HT1080 (cell line): ENCODE data around the gene STARD8. TPM values are rescaled to one million over a fixed set of nuclear protein-coding genes. Genes with fewer than 3 reads are reported as not detected.

Source experiments
- DNase-seq: peaks from one replicate; pipeline ENCODE4 v3.0.0-alpha.2; 2015; ENCODE audit warnings: low read depth
- total RNA-seq: library from RNA; depleted of rRNA; stranded (reverse); fragments of >200 nt; shearing (Covaris generic); gene quantifications from 2 replicates; pipeline ENCODE4 v1.2.3, GENCODE V29; 2014

The STARD8 gene
- total RNA-seq, 1 experiment from 2014 or later = 7.1 TPM

DNA sequence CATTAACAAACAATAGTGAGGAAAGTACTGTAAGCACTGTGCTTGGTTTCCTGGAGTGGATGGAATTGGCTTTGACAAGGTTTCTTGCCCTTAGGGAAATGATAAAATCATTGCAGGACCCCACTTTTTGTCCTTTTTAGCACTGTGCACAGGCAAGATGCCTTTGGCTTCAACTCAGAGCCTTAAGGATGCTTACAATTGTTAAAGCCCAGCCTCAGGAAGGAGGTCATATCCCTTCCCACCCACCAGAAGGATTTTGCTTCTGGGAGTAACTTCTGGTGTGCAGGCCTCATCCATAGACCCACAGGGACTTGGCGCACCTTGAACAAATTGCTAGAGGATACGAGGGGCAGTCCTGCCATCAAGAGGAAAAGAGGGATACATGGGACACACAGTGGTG, 44.5 kb downstream of the STARD8 start:
- DNase-seq = no peak

DNA sequence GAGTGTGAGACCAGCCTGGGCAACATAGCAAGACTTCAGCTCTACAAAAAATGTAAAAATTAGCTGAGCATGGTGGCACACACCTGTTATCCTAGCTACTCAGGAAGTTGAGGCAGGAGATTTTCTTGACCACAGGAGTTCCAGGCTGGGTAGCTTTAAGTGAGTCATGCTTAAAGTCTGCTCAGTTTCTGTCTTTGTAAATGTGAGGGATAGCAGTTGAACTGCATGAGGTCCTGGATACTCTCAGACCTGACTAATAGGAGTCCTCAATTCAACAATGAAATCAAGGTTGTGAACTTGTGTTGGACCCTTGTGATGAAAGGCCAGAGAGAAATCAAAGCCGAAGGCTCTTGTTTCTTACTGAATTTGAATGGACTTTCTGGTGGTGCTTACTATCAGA, 45.2 kb downstream of the STARD8 start:
- DNase-seq = peak; percentile 75

DNA sequence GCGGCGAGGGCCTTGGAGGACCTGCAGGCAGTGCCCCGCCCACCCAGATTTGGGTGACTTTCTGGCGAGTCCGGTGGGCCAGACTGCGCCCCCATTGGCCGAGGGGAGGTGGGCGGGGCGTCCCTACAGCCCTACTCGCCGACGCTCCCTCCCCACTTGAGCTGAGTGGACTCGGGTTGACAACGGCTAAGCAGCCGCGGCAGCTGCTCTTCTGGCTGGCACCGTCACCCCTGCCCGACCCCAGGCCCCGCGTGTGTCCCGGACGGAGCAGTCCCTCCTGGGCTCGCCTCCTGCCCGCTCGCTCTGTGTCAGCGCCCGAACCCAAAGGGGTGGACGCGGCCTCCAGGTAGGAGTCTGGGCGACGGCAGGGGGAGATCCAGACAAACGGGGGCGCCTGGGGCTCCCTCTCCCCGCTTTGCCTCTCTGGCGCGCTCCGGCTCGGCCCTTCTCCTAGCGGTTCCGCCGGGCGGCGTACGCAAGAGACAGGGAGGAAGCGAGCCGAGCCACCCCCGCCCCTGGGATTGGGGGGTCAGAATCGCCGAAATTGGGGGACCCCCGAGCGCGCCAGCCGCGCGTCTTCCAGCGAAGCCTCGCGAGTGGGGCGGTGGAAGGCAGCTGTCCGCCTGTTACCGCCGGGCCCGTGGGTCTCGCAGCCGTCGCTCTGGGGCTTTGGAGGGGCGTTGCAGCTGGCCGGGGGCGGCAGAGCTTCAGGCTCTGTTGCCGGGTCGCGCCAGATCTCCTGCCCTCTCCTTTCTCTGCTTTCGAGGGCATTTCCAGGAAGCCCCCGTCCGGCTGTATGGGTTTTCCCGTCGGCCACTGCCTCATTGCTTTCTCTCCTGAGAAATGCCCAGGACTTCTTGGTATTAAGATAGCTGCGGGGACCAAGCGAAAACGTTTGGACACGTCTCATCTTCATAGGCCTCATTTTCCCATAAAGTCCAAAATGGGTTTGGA, 46.3 kb downstream of the STARD8 start:
- no peak for DNase-seq

DNA sequence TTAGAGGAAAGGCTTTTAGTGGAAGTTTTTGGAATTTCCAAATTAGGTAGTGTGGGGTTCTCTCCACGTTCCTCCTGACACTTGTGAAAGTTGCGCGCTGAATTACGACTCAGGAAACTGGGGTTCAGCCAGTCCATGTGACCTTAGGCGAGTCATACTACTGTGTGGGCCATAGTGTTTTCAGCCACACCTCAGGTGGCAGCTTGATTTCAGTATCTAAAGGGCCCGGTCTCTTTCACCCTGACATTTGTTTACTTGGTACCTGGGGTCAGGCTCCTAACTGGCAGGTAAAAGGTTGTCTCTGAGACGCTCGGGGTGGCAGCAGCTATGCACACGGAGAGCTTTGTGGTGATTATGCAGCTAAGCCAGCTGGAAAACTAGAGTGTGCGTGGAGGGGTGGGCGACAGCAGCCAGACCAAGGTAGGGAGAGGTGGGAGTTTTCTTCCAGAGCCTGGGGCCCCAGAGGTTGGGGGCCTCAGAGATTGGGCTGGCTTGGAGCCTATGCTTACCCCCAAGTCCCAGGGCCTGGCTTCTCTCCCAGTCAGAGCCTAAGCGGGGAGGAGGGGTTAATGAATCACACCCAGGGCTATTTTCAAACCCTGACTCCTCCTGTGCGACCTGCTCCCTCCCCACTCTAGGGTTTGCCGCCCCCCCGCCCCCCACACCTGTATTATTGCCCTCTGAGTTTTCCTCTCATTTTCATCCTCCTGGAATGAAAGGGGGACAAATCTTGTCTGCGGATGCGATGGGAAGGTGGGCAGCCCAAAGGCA, 47.2 kb downstream of the STARD8 start:
- DNase-seq = no peak

DNA sequence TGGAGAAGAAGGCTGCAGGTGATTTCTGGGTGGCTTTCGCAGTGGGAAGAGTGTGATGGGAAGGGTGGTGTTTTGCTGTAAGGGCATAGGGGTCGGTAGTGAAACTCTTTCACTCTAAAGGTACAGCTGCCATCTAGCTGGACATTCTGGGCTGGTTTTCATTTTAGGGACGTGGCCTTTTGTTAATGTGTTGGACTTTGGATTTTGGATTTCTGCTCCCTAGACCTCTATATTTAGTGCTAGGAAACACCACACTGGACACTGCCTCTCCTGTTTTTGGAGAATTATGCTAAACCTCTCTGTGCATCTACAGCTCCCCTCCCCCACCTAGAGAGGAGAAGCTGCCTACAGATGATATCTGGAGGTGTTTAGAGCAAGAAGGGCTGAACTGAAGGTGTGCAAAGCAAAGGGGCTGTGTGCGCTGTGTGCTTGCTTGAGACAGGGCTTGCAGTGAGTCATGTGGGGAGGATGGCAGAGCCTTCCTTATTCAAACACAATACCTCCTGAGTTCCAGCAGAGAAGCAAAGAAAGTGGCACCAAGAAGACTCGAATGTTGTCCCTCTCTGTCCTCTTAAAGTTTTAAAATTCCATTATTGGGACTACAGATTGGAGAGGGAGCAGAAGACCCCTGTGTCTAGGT, 47.9 kb downstream of the STARD8 start:
- DNase-seq = peak; percentile 44

DNA sequence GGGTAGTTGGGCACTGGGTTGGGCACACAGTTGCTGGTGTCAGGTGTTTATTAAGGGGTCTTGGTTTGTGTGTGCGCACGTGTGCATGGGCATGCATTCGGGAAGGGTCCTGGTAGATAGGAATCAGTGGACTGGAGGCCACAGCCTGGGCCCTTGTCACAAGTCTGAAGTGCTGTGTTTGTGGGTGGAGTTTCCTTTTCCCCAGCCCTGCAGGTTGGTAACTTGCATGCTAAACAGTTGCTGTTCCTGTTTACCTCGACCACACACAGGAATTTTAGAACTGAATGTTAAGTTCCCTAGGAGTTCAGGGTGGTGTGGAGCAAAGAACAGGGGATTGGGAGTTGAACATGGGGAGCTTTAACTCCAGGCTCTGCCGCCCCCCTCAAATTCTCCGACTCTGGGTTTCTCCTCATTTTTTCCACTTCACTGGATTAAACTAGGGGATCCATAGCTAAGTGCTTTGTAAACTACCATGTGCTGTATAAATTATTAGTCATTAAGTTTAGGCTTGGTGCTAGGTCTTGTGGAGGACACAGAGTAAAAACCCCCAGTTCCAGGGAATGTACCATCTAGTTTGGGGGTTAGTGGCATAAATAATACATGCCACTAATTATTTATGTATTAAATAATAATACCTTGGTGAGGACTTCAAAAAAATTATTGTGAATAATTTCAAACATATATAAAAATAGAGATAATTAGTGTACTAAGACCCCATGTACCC, 49.0 kb downstream of the STARD8 start:
- no peak for DNase-seq

DNA sequence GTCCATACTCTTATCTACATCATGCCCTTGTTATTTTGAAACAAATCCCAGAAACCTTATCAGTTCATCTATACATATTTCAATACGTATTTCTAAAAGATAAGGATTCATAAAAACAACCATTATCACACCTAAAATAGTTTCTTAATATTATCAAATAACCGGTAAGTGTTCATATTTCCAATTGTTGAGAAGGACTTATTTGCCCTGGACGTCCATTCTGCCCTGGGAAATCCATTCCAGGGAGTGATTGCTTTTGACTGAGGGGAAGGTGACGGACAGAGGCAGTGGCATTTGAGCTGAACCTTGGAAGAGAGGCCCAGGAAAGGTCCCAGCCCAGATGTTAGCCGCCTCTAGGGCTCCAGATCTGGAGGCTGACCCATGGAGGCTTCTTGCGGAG, 49.6 kb downstream of the STARD8 start:
- DNase-seq = no peak

DNA sequence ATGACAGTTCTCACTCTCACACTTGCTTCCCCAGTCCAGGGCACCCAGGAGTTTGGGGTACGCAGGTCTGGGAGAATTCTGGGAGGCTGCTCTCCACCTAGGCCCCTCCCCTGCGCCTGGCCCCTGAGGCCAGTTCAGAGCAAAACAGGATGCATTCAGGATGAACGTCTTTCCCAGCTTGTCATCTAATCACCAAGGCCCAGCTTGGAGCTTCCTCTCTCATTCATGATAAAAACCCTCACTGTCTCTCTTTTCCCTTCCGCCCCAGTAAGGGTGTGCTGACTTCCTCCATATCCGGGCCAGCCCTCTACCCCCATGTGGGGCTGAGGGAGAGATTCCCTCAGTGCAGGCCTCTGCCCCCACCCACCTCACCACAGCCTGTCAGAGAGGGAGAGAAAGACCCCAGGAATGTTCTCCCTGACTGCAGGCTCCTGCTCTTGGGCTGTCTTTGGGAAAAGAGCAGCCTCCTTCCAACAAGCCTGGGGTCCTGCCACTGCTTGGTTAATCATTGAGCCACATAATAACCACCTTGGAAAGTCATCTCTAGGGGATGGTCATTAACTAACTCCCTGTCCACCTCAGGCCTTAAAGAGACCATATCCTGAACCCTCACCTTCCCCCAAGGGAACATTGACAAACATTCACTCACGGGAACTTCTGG, 50.1 kb downstream of the STARD8 start:
- DNase-seq = no peak

DNA sequence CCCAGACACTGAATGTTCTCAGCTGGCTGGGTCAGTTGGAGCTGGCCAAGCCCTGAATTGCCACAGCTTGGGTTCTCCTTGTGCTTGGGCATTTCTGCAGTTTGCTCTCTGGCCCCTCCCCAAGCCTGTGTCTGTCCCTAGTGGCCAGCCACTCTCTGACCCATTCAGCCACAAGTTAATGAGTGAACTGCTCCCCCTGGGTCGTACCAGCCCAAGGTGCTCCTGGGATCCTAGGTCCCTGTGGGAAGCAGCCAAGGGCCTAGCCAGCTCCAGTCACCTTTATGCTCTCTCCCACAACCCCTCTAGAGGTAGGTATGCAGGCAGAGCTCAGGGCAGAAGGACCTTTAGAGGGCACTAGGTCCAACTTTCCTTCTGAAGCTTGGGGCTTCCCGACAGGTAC, 51.5 kb downstream of the STARD8 start:
- DNase-seq = no peak

DNA sequence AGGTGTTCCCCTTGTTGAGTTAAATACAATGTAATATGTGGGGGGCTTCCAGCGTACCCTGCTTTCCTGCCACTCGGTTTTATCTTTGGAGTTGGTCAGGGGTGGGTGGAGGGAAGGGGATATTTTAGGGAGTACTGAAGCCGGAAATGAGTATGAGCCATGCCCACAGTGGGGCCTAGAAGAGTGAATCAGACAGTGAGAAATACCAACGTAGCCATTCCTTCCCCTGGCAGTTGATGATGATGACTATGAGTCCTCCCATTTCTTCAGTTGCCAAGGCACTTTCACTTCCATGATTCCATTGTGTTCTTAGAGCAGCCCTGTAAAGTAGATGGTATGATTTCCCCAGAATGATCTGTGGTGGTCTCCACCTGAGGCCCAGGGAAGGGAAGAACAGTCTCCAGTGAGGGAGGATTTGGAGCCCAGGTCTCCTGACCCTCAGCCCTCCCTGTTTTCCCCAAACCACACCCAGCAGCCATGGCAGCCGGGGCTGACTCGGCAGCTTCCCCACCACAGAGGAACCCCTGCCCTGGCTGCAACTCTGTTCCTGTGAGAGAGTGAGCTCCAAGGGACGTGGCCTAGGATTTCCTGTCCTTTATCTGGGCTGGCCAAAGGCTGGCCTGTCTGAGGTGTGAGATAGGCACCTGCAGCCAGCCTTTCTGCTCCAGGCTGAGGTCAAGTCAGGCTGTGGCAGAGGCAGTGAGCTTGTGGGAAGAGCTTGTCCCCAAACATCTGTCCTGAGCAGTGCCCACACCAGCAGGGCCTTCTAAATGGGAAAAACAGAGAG, 52.7 kb downstream of the STARD8 start:
- peak; percentile 82 for DNase-seq

DNA sequence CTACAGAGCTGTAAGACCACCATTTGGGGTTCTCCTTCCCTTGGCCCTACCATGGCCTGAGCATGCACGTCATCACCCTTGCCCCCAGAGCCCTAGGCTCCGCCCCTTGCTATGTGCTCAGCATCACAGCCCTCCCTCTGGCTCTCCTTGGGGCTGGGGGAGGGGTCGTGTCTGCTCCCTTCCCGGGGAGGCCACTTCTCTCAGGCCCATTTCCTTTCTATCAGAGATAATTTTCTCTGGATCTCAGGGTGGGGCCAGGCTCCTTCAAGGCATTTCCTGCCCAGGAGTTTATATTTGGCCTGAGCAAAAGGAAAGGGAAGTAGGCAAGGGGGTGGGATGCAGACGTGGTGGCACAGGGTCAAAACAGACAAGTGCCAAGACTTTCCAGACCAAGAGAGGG, 55.9 kb downstream of the STARD8 start:
- peak; percentile 37 for DNase-seq

DNA sequence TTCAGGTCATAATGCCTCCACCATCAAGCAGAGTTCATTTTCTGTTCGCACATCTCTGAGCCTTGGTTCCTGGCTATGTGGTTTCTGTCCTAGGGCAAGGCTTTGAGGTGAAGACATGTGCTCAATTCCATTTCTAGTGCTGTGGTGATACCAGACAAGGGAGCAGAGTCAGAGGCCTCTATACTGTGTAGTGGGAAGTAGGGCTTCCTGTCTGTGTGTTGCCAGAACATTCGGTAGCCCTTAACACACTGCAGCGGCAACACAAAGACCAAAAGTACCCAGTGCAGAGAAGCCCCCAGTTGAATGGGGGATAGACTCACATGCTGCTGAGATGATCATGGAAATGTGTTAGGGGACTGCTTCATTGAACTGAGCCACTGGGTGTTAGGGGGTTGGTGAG, 56.4 kb downstream of the STARD8 start:
- DNase-seq = no peak

DNA sequence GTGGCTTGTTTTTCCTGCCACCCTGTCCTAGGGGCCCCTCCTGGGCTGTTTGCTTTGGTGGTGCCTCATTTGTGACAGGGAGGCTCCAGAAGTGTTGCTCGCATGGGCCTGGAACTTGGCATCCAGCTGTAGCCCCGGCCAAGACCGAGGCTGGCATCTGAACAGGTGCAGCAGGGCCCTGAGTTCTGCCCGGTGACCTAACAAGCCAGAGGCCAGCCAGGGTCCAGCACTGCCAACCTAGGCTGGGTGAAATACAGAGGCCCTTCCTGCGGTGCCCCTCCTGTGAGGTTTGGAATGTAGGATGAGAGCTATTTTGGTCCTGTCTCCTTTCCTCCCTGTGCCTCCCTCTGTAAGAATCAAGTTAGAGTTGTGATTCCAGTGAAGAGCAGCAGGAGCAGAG, 58.5 kb downstream of the STARD8 start:
- no peak for DNase-seq

DNA sequence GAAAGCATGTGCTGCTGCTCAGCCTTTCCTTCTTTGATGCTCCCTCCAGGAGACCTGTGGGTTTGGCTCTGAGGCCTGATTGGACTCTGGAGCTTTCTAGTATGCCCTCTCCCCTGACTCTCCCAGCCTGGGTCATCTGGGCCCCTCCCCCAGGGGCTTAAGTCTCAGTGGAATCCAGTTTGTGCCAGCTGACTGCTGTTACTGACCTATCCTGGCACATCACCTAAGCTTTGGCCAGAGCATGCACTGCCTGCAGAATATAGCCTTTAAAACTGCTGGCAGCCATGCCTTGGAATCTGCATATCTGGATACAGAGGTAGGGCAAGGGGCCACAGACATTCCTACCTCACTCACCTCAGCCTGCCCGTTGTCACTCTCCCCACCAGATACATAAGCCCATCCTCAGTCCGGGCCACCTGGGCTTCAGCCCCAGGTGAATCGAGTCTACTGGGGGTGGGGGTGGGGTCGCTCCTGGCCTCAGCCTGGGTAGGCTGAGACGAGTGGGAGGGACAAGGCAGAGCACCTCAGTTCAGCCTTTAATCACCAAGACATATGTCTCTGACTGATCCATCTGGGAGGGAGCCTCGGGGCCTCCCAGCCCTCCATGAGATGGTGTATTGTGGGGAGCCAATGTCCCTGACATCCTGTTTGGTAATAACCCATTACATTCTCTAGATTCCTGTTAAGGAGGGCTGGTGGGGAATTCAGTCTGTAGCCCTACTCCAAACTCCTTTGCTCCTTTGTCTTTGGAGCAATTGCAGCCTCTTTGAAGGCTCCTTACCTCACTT, 61.2 kb downstream of the STARD8 start:
- no peak for DNase-seq

DNA sequence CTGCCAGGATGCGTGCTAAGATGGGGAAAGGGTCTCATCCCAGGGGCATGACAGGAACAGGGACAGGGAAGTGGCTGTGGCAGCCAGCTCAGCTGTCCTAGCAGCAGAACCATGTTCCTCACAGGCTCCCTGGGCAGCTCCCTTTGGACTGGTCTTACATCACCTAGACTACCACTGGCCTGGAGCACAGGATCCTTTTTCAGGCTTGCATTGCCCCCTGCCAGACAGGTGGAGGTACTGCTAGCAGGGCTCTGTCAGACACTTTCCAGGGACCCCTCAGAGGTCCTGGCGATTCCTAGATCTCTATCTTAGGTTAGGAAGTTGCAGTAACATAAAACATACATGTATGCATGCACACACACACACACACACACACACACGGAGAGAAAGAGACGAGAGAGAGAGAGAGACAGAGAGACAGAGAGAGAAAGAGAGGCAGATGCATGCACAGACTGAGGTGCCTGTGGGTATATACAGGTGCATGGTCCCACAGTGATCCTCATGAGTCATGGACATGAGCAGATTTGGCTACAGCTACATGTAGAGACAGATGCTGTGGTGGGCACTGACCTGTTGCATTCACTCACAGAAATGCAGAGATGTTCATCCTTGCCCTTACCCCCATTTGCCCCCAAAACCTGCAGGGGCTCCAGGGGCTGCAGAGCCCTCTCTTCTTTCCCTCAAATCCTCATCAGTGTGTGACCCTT, 63.6 kb downstream of the STARD8 start:
- peak; percentile 26 for DNase-seq

DNA sequence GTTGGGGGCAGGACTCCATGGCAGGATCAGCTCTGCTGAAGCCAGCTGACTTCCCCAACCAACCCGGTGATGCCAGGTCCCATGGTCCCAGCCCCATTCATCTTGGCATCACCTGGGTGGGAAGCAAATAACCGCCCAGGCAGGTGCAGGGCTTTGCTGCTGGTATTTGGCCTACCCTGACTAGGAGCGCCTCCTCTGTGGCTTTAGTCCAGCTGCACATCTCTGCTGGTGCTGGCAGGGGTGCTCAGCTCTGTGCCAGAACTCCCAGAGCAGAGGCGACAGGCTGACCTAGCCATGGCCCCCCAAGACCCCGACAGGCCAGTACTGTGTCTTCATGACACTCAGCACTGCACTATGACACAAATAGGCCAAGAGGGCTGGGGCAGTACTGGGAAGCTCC, 64.4 kb downstream of the STARD8 start:
- DNase-seq = no peak

DNA sequence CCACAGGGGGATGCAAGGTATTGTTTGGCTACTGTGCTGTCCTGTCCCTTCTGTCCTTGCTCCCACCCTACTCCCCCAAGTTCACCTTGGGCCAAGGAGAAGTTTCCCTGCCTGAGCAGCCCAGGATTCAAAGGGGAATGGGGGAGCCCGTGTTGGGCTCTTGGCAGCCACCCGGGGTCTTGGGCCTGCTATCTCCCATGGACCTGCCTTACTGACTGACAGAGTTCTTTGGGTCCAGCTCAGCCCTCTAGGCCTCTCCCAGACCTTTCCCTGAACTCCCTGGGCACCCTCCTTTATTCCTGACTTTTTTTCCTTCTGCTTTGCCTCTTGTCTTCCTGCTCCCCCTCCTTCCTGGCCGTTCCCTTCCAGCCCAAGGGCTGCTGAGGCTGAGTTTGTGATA, 67.4 kb downstream of the STARD8 start:
- no peak for DNase-seq

DNA sequence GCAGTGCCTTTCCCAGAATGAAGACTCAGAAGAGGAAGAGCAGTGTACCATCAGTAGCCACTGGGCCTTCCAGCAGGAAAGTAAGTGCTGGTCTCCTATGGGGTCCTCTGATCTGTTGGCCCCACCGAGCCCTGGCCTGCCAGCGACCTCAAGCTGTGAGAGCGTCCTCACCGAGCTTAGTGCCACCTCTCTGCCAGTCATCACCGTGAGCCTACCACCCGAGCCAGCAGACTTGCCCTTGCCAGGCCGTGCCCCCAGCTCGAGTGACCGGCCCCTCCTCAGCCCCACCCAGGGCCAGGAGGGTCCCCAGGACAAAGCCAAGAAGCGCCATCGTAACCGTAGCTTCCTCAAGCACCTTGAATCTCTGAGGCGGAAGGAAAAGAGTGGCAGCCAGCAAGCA, 69.7 kb downstream of the STARD8 start:
- no peak for DNase-seq
